GM21717 (cell line): Measurements from ENCODE around the gene MARCO.
A peak's percentile ranks its signal among the peaks of the same experiment; 100 is the strongest.

Source experiments
- ATAC-seq: cut with Tn5 transposase; IDR thresholded peaks from one replicate; pipeline ENCODE4 v1.9.1; 2021; ENCODE audit warnings: mild to moderate bottlenecking, moderate library complexity; ENCODE audit not compliant: unreplicated experiment

Gene MARCO

DNA sequence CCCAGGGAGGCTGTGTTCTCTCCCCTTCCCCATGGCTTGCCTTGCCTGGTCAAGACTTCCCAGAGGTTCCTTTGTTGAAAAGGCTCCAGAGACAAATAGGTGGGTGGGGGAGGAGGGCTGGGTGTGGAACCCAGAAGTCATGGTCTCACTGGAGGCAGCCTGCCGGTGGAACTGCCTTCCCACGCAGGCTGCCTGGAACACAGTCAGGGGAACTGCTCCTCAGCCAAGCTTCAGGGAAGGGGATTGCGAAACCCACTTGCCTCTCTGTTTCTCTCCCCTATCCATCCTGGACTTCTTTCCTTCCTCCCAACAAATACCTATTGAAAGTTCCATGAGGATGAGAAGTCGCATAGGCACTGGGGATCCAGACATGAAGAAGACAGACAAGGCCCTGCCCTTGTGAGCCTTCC is 31.6 kb downstream of the MARCO start:
- no peak for ATAC-seq

DNA sequence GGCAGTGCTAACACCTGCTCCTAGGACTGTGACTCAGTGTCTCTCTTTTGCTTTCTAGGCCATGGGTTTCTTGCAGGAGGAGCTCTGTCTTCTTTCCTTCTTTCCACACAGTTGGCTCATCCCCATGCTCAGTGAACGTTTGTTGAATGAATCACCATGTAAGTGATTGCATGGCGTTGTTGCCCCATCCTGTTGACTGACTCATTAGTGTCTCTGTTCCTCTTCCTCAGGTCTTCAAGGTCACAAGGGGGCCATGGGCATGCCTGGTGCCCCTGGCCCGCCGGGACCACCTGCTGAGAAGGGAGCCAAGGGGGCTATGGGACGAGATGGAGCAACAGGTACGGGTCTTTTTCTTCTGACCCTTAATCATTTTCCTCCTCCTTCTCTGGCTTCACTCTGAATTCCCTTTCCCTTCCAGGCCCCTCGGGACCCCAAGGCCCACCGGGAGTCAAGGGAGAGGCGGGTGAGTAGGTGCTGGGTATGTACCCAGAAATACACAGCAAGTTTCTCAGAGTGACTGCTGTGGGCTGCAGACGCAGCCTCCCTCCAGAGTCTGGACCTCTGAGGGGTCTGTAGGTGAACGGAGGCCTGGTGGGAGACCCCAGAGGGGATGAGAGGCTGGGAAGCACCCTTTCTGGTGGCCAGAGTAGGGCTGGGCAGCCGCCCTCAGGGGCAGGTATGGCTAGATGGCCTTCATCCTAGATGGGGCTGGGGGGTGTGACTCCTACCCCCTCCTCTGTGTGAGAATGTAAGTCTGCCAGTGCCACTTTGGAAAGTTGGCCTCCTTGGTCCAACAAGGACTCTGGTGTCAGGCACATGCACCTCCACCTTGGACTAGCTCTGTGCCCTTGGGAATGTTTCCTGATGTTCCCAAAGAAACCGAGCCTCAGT is 32.4 kb downstream of the MARCO start:
- ATAC-seq = no peak

- ATAC-seq = no peak
These were observed 33.1 kb downstream of the MARCO start for GRCh38 chr2:118975133-118975532.

- ATAC-seq = no peak
These were observed 36.1 kb downstream of the MARCO start for GRCh38 chr2:118978064-118978463.

DNA sequence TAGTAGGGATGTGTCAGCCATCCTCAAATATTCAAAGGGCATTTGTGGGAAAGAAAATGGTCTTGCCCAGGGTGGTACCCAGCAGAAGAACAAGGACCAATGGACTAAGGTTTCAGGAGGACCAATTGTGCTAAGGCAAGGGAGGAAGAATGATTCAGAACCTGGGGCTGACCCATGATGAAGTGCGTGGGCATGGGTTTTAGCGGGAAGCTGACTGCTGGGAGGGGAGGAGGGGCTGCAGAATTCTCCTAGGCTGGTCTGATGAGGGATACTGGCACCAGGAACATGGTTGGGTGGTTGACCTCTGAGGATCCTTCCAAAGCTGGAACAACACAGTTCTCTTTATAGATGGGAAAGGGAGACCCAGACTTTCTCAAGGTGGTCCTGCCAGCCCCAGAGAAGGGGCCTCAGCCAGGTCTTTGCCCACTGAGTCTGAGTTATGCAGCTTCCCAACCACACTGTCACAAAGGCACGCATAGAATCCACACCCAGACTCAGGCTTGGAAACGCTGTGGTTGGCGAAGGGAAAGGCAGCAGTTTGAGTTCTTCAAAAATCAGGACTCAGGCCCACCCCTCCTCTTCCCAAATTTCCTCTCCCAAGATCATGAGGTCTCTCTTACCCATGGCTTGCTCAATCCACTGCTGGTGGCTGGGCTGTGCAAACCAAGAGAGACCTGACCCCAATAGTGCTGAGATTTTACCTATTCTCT is 37.3 kb downstream of the MARCO start:
- no peak for ATAC-seq

- ATAC-seq = no peak
These were observed 38.0 kb downstream of the MARCO start for GRCh38 chr2:118980022-118980421.

DNA sequence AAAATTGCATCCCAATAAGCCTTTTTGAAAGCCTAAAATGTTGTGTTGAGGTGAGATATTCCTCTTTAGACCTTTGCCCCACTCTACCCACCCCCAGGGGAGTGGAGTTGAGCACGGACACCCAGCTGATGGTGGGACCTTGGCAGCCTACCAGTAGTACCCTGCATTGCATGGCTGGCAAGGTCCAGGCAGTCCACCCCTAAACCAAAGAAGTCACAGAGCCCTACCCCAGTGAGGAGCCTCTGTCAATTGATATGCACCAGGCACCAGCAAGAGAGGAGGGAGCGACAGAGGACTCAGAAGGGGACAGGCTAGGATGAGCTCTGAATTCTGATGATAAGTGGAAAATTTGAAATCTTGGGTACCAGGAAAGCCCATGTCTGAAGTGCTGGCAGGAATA is 38.6 kb downstream of the MARCO start:
- no peak for ATAC-seq

GRCh38 chr2:118981632-118982031 is 39.6 kb downstream of the MARCO start:
- ATAC-seq = no peak

GRCh38 chr2:118982039-118982438 is 40.0 kb downstream of the MARCO start:
- no peak for ATAC-seq

DNA sequence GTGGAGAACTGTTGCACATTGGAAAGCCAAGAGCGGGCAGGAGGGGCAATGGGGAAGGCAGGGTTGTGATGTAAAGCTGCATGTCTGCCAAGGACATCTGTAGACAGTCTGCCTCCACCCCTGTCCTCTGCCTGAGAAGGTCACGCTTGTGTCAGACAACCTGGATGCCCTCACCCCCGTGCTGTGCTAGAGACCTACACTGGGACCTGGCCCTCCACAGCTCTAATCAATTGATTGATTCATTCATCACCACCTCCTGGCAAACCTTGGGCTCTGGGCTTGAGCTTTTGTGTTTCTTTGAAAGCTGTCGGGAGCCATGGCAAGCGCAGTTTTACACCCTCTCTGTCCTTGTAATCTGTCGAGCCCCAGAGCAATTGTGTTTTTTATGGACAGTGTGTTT is 41.1 kb downstream of the MARCO start:
- ATAC-seq = no peak

DNA sequence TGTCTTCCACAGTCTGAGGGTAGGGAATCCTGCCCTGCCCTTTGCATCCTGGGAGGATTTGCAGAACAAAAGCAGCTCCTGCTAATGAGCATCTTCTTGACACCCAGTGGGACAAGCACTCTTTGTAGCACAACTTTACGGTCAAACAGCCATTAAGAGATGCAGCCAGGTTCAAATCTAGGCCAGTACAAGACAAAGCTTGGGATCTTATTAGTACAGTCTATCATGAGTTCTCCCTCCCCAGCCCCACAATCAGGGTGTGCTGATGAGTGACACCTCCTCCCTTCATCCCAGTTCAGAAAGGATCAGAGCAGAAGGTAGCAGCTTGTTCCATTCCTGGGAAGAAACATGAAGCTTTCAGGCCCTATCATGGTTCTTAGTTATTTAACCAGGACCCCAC is 41.9 kb downstream of the MARCO start:
- ATAC-seq = no peak

- ATAC-seq = peak; percentile 43
These were observed 44.7 kb downstream of the MARCO start for GRCh38 chr2:118986738-118987137.

DNA sequence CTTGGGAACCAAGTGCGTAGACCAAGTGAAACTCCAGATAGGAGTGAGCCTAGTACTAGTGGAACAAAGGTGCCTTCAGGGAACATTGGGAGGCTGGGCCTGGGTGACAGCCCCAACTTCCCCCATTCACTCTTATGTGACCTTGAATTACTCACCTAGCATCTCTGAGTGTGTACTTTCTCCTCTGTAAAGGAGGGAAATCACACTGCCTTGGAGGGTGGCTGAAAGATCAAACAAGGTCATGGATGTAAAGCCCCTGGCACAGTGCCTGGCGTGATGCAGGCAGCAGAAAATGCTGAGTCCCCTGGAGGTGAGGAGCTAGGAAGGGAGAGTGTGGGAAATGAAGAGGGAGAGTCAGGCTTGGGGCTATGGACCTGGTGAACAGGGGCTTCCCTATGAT is 45.9 kb downstream of the MARCO start:
- no peak for ATAC-seq

GRCh38 chr2:118988706-118989105 is 46.7 kb downstream of the MARCO start:
- ATAC-seq = no peak

DNA sequence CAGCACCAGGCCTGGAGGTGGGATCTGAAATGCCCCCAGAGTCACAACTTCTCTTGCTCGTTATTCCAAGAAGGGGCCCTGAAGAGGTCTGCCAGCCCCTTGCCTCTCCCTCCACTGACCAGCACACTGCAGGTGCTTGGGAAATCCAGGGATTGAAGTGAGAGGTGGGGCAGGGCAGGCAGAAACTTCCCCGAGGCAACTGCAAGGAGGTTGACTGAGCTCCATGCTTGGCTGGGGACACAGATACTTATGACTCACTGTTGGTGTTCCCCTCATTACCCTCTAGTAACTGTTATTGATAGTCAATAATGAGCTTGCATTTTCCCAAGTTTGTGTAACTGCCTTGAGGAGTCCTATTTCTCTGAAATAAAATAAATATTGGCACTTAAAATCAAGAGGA is 47.5 kb downstream of the MARCO start:
- ATAC-seq = peak; percentile 72

GRCh38 chr2:118990757-118991545 is 49.0 kb downstream of the MARCO start:
- ATAC-seq = no peak

DNA sequence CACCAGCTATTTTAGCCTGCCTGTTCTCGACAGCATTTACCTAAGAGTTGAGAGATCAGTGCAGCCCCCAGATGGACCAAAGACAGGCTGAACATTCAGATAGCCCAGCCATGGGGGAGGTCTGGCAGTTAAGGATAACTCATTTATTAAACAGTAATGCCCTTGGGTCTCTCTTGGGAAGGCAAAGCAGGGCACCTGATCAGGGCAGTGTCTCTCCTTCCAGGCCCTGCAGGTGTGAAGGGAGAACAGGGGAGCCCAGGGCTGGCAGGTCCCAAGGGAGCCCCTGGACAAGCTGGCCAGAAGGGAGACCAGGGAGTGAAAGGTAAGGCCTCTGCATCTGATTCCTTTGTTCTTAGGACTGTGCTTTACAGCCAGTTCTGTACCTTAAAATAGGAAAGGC is 49.6 kb downstream of the MARCO start:
- ATAC-seq = no peak

GRCh38 chr2:118992740-118993391 is 50.9 kb downstream of the MARCO start:
- ATAC-seq = no peak

DNA sequence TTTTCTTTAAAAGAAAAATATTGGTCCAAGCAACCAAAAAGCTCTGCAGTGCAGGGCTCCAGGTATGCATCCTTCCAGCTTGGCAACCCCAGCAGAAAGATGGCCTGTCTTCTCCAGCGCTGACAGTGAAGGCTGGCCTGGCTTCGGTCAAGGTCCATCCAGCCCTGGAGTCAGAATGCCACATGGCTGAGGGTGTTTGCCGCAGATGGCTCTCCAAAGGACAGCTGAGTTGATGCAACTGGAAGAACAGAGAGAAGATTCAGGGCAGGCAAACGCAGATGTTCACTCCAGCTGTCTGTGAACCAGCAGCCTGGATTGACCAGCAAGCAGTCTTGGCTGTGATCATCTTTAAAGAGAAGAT is 51.4 kb downstream of the MARCO start:
- ATAC-seq = no peak

GRCh38 chr2:118994172-118994700 is 52.2 kb downstream of the MARCO start:
- no peak for ATAC-seq

- ATAC-seq = no peak
These were observed 52.8 kb downstream of the MARCO start for GRCh38 chr2:118994778-118995177.
